ENCODE results near the gene ZMIZ1.

The ZMIZ1 gene

DNA sequence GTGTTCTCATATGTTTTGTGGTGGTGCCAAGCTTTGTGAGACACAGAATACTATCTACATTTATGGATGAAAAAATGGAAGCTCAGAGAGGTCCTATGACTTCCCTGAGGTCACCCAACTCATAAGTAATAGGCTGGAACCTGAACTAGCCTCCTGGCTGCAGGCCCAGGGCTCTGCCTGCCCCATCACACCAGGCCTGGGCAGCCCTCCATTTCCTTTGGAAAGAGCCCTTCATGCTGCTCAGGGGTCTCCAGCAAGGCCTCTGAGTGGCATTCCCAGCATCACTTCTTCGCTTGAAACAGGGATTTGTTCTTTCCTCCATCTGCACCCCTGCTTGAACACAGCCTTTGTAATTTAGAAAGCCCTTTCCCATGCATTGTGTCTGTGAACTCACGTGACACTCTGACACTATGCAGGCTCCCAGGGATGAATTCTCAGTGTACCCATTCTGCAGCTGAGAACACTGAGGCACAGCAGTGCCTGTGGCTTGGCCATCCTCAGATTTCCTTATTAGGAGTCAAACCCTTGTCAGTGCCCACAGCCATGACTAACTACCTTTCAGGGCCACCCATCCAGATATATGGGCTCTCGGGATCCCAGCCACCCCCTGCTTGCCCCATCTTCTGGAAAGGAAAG lies 150.7 kb downstream of the ZMIZ1 start:
- DNase-seq: no peak

DNA sequence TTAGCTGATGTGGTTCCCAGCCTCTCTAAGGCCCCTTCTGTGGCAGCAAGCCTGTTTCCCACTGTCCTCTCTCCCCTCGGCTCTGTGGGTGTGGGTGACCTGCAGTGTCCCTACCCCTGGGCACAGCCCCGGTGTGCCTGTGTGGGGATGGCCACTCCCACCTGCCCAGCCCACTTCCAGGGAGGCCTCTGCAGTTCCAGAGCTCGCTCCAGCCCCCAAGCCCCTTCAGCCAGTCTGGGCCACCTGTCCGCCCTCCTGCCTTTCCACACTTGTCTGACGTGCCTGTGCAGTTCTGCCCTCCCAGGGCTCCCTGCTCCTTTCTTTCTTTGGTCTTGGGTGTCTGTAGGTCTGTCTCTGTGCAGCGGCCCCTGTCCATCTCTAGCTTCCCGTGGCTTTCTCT lies 151.5 kb downstream of the ZMIZ1 start:
- DNase-seq: no peak

DNA sequence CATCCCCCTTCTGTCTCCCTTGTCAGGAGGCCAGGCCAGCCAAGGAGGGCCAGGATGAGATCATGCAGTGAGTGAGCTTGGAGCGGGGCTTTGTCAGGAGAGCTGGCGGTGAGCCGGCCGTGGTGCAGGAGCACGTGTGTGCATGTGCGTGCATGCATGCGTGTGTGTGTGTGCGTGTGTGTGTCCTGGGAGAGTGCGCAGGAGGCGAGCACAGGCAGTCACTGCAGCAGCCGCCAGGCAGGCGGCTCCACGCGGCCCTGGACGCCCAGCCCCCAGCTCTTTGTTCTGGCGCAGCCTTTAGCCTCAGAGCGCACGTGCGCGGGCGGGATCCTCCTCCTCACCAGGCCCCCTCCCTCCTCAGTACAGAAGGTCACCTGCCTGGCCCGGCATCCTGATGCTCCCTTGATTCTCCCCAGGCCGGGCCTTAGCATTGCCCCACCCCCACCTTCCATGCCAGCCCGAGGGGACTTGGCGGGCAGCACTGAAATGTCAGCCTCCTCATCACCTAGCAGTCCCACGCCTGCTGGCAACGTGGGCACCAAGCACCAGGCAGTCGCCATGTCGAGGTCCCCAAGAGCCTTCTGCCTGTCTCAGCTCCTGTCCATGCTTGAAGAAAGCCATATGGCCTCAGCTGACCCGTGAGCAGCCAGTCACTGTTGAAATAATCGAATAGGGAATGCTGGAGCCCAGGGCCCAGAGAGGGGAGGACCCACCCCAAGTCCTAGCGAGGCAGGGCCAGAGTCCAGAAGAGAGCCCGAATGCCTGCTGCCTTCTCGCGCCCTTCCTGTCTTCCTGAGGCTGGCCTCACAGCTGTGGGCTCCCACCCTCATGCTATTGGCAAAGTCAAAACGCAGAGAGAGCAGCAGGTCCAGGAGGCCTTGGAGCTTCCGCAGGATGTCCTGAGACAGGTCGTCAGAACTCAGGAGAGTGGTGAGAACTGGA lies 152.6 kb downstream of the ZMIZ1 start:
- DNase-seq: no peak

DNA sequence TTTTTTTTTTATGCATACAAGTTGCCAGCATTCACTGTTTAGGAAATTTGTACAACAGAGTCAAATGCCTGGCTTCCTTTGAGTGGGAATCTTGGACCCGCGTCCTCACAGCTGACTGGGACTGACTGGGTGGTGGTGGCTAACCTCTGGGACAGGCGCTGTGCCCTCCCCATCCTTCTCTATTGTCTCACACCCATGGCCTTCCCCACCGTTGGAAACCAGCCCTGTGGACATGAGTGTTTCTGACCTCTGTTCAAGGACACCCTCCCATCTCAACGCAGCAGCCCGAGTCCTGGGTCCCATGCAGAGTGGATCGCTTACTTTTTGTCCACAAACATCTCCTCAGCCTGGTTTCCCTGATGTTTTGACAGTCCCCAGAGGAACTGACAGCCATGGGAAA lies 153.4 kb downstream of the ZMIZ1 start:
- DNase-seq: no peak

DNA sequence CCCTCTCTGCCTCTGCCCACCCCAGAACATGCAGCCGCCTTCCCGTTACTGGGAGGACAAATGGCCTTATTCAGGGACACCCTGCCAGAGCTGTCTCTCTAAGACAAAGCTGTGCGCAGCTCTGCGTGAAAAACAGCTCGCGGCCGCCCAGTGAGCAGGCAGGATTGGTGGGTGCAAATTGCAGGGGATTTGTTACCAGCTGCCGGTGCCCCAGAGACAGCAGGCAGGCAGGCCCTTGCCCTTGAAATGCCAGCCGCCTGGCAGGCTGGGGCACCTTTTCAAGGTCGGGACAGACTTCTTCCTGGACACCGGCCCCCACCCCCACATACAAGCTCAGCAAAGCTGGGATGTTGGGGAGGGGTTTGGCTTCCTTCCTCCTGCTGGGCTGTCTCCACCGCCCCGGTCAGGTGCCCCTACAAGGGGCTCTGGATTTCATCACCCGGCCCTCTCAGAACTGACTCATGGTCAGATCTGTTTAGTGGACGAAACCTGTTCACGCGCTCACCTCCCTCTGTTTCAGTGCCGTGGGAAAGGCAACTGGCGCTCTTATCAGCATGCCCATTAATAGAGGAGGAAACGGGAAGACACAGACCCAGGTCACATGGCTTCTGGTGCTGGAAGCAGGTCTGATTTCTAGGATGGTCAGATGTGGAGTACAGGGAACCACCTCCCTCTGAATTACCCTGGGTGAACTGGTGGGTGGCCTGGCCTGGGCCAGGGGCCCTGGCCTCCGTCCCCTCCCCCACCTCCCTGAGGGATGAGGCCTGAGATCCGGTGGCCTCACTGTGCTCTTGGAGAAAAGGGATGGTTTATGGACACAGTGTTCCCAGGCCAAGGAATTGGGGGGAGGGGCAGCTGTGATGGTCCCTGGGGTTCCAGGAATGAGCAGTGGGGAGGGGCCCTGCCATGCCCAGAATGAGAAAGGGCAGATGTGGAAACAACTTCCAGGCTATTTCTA lies 154.6 kb downstream of the ZMIZ1 start:
- DNase-seq: no peak

DNA sequence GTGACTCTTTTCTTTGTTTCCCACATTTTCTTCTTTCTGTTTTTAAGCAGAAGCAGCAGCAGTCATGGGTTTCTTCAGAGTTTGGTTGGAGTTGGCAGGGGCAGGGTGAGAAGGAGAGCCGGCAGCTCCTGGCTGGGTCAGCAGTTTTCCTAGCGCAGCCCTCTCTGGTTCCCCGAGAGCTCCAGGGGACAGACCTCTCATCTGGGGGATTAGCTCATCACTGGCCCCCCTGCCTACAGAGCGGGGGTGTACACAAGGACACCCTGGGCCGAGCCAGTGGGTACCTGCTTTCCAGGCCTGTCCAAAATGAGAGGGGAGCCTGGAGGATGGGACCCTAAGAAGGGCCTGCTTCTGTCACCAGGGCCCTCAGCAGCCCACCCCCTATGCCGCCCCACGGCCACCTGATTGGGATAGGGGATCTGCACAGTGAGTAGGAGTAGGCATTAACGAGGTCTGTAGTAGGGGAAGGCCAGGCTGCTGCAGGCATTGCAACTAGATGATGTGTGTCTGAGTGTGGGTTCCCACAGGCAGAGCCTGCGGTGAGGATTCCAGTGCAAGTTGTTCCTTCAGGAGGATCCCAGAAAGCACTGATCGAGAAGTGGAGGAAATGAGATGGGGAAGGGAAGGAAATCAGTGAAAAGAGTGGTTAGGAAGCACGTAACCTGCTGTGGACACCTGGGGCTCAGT lies 155.6 kb downstream of the ZMIZ1 start:
- DNase-seq: no peak

DNA sequence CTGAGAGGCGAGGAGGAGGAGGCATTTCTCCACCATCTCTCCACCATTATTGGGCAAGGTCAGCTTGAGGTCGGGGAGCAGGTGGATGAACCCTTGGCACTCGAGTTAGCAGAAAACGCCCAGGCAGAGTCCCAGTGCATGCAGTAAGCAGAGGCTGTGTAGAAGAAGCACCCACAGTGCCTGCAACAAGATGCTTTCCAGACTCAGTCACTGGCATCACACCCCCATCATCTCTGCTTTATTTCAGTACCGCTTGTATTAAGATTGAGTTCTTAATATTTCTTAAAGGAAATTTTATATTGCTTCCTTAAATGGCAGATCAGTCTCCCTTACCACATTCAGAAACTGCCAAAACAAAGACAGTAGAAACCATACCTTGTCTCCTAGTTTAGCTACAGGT lies 156.2 kb downstream of the ZMIZ1 start:
- DNase-seq: no peak

DNA sequence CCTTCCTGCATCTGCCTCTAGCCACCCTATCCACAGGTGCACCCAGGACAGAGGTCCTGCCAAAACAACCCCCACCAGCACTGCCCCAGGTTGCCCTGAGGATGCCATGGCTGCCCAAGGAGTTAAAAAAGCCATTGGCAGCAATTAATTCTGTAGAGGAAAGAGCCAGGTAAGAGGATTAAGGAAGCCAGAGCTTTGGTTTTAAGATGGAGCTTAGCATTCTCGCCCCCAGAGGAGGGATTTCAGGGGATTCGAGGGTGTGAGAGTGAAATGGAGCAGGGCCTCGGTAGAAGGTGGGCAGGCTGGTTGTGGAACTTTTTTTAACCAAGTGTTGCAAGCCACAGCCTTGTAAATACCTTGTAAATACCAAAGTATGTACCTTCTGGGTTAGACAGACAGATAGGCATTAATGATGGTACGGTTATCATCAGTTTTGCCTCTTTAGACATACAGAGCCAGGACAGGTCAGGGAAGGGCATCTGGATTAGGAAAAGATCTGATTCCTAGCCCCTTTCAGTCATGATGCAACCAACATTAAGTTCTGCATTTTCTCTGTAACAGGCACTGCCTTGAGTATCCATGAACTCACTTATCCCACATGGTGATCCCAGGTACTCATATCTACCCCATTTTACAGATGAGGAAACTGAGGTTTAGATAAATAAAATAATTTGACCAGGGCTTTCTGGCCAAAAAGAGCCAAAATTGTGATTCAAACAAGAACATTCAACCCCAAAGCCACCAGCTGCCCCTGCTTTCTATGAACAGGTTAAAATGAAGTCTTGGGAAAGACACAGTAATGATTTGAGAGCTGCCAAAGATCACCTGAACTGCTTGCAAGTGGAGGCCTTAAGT lies 157.9 kb downstream of the ZMIZ1 start:
- no peak for DNase-seq

DNA sequence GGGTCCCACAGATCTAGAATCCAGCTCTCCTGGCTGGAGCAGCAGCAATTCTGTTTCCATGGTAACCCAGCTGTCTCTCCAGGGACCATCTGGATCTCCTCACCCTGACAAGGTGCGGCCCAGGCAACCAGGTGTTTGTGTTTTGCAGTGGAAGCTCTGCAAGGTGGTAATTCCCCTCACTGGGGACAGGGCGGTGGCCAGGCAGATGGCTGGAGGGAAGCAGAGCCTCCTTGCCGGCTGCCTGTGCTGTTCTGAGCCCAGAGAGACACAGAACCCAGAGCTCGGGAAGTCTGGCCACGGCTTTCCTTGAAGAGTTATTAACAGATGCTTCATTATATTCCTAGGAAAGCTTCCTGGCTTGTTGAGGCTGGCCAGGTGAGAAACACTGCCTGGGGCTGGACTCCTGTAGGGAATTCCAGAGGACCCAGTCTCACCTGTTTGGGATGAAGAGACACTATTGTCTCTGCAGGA lies 160.3 kb downstream of the ZMIZ1 start:
- no peak for DNase-seq

DNA sequence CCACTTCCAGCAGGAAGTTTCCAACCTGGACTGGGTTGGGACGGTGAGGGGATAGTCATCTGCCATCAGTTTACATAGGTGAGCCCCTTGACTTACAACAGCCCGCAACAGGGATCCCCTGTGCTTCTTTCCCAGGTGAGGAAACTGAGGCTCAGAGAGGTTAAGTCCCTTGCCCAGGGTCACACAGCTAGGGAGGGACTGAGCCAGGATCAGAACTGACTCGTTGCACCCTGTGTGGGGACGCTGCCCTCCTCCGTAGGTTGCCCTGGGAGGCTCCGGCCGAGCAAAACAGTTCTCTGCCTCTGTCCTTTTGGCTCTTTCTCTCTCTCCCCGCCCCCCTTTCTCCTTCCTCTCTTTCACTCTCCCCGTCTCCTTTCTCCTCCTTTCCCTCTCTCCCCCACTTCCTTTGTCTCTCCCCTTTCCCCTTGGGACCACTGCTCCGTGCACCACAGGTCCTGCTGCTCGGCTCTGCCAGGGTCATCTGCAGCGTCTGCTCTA lies 161.1 kb downstream of the ZMIZ1 start:
- DNase-seq: no peak

DNA sequence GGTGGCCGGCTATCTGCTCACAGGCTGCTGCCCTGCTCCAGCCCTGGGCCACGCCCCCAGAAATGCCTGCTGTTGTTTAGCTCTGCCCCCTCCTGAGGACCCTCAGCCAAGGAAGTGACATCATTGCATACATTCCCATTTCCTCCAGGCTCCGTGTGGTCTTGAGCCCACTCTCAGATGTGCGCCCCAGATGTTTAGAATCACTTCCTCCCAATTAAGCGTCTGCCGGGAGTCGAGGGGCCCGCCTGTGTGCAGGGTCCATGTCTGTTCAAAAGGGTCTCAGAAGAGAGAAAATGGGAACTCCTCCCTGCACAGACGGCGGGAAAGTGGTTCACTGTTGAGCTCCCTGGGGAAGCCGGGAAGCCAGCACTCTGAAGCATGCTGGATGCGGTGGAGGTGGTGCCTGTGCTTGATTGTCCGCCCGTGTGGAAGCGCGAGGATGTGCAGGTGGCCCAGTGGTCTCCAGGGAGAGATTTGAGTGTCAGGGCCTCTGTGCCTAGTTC lies 161.6 kb downstream of the ZMIZ1 start:
- no peak for DNase-seq

DNA sequence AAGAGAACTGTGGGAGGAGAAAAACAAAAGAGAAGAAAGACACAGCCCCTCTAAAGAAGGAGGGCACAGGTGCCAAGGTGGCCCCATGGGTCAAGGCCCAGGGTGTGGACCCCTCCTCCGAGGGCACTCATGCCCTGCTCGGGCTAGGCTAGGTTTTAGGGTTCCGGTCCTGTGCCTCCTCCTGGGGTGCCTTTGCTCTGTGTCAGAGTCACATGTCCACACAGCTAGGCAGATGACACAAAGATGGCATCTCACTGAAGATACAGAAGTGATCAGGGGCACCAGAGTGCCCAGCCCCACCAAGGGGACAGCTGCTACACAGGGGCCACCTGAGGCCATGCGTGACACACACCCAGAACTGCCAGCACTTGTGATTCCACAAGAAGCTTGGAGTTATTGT lies 162.1 kb downstream of the ZMIZ1 start:
- no peak for DNase-seq

DNA sequence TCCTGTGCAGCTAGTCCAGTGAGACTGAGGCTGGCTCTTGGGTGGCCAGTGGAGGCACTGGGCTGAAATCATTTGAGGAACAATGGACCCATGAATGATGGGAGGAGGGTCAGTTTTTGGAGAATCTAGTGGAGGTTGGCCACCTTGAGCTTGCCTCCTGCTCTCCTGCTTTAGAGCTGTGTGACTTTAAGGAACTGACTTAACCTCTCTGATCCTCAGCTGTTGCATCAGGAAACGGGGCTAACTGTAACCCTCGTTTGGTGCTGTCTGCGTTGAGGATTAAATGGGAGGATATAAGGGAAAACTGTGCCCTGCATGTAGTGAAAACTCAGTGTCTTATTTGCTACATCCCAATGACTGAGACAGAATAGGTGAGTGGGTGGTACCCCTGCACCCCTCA lies 163.1 kb downstream of the ZMIZ1 start:
- DNase-seq: no peak

DNA sequence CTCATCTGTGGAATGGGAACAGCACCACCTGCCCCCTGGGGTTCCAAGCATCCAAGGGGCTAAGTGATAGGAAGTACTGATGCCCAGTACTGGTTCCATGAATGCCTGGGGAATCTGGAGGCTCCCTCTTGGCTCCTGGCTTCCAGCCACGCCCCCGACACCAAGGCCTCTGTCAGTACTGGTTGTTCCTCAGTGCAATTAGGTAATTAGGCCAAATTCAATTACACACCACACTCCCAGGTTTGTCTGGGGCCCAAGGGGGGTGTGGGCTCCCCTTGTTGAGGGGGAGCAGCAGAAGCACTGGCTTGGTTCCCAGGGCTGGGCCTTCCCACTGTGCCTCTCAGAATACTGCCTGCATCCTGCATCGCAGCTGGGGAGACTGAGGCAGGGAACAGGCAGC lies 164.1 kb downstream of the ZMIZ1 start:
- no peak for DNase-seq

DNA sequence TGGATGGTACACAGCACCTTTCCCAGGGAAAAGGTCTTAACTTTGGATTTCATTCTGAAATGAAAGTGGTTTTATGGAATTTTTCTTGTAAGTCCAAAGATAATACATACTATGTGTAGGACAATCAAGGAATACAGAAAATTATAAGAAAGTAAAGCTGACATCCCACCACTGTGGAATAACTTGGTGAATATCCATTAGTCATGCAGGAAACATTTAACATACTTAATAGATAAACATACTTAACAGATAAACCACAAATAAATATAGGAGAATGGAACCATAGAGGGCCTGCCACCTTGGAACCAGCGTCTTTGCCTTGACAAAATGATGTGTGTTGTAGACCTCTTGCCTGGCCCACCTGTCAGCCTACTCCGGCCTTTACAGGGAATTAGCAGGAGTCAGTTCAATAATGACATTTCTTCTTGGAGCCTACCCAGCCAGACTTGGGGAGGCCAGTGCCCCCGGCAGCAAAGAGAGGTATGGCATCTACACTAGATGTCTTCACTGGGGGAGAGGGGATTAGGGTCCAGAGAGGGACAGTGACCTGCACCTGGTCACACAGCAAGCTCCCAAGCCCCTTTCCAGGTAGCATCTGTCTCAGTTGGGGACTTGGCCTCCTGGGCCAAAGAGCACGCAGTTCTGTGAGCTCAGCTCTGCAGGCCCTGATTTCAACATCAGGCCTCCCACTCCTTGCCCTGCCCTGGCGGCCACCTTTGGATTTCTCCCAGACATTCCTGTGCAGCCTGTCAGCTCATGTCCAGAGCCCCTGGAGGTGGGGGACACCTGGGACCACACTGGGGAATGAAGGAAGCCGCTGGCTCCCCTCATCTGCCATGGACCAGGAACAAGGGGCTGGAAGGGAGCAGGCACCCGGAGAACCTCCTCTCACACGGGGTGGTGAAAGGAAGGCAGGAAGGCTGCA lies 165.9 kb downstream of the ZMIZ1 start:
- DNase-seq: no peak

DNA sequence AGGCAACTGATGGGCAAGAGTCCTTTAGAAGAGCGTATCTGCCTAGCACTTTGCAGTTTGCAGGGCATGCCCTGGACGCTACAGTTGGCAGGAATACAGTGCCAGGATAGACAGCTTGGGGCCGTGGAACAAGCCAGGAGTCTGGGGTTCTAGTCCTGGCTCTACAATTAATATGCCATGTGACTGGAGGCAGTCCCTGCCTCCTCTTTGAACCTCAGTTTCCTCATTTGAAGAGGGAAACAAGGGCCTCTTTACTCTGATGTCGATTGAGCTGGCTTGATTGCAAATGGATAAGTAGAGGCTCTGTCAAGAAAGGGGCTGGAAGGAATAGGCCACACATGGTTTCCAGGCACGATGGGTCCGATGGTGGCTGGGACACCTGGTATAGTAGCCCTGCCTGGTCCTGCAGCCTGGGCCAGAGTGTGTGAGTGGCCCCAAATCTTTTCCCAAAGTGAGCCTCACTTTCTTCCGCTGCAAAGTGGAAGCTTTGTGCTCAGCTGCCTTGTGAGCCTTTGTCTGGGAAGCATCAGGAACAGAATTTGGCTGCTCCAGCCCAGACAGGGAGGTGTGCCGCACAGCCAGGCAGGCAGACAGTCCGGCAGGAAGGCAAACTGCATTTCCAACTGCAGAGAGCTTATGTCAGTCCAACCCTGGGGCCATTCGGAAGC lies 167.1 kb downstream of the ZMIZ1 start:
- DNase-seq: no peak

DNA sequence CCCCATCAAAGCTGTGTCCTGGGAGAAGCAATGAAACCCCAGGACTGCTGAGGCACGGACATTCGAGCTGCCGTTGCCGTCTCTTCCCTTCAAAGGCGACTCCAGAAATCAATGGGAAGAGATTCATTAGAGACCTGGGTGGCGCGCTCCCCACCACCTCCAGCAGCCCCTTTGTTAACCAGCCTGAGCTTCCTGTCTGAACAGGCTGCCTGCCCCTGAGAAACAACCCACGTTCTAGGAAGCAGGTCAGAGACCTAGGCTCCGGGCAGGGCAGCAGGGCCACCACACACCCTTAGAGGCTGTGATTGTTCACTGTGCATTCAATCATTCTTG lies 167.6 kb downstream of the ZMIZ1 start:
- no peak for DNase-seq

DNA sequence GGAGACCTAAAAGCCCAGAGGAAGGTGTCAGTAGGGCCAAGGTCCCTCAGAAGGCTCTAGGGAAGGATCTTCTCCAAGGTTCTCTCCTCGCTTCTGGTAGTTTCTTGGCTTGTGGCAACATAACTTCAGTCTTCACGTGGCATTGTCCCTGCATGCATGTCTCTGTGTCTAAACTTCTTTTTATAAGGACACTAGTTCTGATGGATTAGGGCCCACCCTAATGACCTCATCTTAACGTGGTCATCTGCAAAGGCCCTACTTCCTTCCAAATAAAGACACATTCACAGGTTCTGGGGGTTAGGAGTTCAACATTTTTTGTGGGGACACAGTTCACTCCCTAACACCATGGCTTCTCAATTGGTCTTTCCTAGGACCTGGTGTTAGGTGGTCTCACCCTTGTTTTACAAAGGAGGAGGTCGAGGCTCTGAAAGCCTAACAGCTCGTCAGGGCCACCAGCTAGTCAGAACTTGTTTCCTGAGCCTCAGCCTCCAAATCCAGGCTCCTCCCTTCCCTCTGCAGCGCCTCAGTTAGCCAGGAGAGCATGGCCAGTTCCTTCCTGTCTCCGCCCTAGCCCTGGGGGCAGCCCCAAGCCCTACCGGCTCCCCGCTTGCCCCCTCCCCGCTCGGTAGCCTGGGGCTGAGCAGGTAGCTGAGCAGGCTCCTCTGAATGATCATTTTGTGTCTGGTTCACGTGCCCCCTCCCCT lies 168.8 kb downstream of the ZMIZ1 start:
- no peak for DNase-seq

DNA sequence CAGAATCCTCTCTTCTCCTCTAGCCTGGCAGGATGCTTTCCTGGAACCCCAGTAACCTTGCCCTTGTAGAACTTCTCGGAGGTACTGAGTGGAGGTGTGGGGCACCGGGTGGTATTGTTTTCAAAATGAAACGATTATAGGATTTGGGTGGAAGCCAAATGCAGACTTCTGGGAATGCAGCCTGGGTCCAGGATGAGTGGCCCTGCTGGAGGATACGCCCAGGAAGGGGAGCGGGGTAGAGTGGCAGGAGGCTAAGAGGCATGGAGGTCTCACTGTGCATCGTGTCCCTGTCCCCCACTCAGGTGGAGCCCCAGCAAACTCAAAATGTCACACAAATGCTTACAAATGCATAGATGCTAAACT lies 169.4 kb downstream of the ZMIZ1 start:
- DNase-seq: no peak
